GM20000 (cell line): ENCODE data around the gene PLD5.
"Not testable (repeated sequence)": the region's sequence is repeated elsewhere in the genome, so short reads cannot be mapped to it uniquely, and the experiment has no call there.

Experiments used
- DNase-seq: peaks from one replicate; pipeline ENCODE4 v3.0.0; 2012; ENCODE audit warnings: low spot score
- TF ChIP-seq, protein P1 (sequence below): IDR thresholded peaks from 2 replicates; pipeline ENCODE4 v1.5.1; 2012; ENCODE audit warnings: mild to moderate bottlenecking, control low read depth; ENCODE audit errors: extremely low read depth, missing control alignments

PLD5 gene

GRCh38 chr1:242278406-242278805 is 246.1 kb downstream of the PLD5 start:
- DNase-seq: not testable (repeated sequence)

GRCh38 chr1:242276769-242277168 is 247.7 kb downstream of the PLD5 start:
- DNase-seq: not testable (repeated sequence)

DNA sequence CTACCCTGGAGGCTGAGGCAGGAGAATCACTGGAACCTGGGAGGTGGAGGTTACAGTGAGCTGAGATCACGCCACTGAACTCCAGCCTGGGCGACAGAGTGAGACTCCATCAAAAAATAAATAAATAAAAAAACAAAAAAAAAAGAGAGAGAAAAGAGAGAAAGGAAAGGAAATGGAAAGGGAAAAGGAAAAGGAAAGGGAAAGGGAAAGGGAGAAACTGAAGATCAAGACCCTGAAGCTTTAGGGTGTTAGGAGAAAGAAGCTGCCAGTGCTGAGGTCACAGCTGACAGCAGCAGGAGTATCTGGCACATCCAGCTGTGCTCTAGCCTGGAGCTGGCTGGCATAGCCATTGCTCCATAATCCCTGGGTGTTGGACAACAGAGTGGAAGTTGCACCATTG is 257.5 kb downstream of the PLD5 start:
- DNase-seq: not testable (repeated sequence)

DNA sequence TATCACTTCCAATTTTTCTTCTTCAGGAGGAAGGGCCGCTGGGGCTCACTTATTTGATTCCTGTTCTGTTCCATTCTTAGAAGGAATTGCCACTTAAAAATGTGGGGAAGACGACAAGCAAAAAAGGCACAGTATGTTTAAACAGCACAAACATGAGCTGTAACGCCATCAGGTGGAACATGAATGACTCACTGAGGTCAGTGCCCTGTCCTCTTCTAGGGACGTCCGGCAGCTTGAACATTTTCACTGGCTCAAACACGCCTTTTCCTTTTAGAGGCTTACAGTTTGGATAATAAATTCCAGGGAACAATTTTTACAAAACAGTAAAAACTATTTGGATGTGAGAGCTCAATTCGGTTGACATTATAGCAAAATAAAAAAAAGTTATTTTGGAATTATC is 260.1 kb downstream of the PLD5 start:
- DNase-seq: not testable (repeated sequence)

DNA sequence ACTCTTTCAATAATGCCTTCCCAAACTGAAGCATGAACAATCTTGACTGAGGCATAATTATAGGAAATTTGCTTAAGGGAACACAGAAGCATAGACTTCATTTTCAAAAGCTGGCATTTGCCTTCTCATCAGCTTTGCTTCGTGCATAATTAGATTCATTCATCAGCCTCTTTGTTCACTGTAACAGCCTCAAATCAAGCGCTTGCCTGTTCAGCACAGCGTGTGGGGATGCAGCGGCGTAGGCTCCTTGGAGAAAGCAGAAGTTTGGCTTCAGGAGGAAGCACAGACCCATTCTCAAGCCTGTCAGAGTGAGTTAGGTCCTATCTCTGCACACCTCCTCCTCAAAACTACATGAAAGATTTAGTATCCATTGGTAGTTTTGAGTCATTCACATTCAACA is 279.2 kb downstream of the PLD5 start:
- TF ChIP-seq, protein P1, sequence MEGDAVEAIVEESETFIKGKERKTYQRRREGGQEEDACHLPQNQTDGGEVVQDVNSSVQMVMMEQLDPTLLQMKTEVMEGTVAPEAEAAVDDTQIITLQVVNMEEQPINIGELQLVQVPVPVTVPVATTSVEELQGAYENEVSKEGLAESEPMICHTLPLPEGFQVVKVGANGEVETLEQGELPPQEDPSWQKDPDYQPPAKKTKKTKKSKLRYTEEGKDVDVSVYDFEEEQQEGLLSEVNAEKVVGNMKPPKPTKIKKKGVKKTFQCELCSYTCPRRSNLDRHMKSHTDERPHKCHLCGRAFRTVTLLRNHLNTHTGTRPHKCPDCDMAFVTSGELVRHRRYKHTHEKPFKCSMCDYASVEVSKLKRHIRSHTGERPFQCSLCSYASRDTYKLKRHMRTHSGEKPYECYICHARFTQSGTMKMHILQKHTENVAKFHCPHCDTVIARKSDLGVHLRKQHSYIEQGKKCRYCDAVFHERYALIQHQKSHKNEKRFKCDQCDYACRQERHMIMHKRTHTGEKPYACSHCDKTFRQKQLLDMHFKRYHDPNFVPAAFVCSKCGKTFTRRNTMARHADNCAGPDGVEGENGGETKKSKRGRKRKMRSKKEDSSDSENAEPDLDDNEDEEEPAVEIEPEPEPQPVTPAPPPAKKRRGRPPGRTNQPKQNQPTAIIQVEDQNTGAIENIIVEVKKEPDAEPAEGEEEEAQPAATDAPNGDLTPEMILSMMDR: no peak
- no peak for DNase-seq

- TF ChIP-seq, protein P1: no peak
- DNase-seq: peak; percentile 38
These were observed 281.0 kb downstream of the PLD5 start for GRCh38 chr1:242243472-242243871.

GRCh38 chr1:242242983-242243382 is 281.5 kb downstream of the PLD5 start:
- DNase-seq: no peak
- TF ChIP-seq, protein P1: no peak

GRCh38 chr1:242241936-242242335 is 282.6 kb downstream of the PLD5 start:
- no peak for DNase-seq
- TF ChIP-seq, protein P1: no peak

DNA sequence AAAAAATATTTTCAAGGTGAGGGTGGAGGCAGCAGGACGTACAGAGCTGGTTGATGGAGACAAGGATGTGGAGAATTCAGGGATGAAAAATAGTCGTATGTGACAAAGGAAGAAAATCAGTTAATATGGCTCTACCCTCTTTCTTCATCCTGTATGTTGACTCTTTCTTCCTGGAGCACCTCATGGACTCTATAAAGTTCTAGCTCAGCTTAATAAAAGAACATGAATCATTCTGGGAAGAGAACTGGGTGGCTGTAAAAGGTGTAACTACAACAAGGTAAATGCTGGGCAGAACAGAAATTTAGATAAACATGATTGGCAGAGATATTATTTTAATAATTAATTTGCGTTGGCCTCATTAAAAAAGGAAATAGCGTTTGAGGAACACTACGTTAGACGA is 283.8 kb downstream of the PLD5 start:
- TF ChIP-seq, protein P1: no peak

DNA sequence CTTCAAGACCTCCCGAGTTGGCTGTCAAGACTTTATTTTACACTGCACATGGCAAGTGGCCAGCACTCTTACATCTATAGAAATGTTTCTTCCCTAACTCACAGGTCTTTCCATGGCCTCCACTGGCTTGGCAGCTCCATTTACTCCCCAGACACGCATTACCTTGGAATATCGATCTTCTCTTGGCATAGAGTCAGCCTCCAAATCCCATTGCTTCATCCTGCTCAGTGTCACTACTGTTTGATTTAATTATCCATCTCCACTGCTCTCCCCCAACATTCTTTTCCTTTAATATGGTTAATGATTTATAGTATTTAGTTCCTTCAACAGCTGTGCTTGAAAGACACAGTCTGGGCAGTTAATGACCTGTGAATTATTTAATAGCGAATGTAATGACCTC is 284.4 kb downstream of the PLD5 start:
- DNase-seq: no peak
- TF ChIP-seq, protein P1: no peak

More for the DNA sequence above, 283.8 kb downstream of the PLD5 start:
- no peak for DNase-seq
